Measurements from ENCODE around the gene TENM4. TPM values are rescaled to one million over a fixed set of nuclear protein-coding genes. Genes with fewer than 3 reads are reported as not detected.

Gene TENM4
- total and polyA plus RNA-seq, 10 of the 15 experiments (the other 5 are each of a cell fraction or from before 2014, with no cell fraction given), result 0.03 to 0.12 (median 0.06) TPM; not detected in 7

- TF ChIP-seq, protein P1, sequence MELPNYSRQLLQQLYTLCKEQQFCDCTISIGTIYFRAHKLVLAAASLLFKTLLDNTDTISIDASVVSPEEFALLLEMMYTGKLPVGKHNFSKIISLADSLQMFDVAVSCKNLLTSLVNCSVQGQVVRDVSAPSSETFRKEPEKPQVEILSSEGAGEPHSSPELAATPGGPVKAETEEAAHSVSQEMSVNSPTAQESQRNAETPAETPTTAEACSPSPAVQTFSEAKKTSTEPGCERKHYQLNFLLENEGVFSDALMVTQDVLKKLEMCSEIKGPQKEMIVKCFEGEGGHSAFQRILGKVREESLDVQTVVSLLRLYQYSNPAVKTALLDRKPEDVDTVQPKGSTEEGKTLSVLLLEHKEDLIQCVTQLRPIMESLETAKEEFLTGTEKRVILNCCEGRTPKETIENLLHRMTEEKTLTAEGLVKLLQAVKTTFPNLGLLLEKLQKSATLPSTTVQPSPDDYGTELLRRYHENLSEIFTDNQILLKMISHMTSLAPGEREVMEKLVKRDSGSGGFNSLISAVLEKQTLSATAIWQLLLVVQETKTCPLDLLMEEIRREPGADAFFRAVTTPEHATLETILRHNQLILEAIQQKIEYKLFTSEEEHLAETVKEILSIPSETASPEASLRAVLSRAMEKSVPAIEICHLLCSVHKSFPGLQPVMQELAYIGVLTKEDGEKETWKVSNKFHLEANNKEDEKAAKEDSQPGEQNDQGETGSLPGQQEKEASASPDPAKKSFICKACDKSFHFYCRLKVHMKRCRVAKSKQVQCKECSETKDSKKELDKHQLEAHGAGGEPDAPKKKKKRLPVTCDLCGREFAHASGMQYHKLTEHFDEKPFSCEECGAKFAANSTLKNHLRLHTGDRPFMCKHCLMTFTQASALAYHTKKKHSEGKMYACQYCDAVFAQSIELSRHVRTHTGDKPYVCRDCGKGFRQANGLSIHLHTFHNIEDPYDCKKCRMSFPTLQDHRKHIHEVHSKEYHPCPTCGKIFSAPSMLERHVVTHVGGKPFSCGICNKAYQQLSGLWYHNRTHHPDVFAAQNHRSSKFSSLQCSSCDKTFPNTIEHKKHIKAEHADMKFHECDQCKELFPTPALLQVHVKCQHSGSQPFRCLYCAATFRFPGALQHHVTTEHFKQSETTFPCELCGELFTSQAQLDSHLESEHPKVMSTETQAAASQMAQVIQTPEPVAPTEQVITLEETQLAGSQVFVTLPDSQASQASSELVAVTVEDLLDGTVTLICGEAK (IDR thresholded peaks at IDR 0.05; ENCODE audit: borderline replicate concordance), result no peak
- no peak for TF ChIP-seq NRF1 (conservative IDR thresholded peaks at IDR 0.05; ENCODE audit: low read depth, low read length)
Measured at GRCh38 chr11:79262221-79262620, 178.6 kb downstream of the TENM4 start (continued).

DNA sequence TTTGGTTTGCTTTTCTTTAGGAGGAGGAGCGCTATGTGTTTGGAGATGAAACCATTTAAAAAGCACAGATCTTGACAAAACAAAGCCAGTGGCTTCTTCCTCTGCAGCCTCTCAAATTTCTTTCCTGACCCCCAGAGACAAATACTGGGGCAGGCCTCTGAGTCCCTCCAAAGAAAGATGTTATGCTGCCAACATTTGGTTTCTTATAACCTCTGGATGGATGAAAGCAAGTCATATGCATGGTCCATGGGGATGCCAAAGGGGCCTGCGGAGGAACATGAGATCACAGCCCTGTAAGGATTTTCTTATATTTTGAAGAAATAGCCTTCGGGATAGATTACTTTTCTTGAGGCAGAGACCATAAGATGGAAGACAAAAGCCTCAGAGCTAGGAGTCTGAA lies 179.1 kb downstream of the TENM4 start:
- BruUV-seq (replicated peaks), result no TSS peak
- ATAC-seq (no peak), DNase-seq (ENCODE audit: low read depth, low spot score) (no peak), FAIRE-seq (no peak)
- H3K27me3 ChIP-seq (replicated peaks in 1 of 2; ENCODE audit: control insufficient read depth in 2 of 2, insufficient read depth in 2 of 2, low read length in 1 of 2), result no peaks in the 10 kb centered on the region
- no peaks in the 10 kb centered on the region for H3K4me1 ChIP-seq (ENCODE audit: control insufficient read depth, insufficient read depth, low read length)
- H3K36me3 ChIP-seq (ENCODE audit: control insufficient read depth in 2 of 2, insufficient read depth in 2 of 2, low read length in 1 of 2), result no peaks in the 10 kb centered on the region
- ChIA-PET POLR2A (no interaction called here), SMC1A (ENCODE audit: uncharacterized antibody, unreplicated experiment) (no interaction called here), RAD21 (ENCODE audit: unreplicated experiment) (no interaction called here), CTCF (no interaction called here)
- H3K9ac ChIP-seq (ENCODE audit: control insufficient read depth, insufficient read depth, low read length), result no peak overlapping the region
- no peak overlapping the region for H3K4me3 ChIP-seq
- no peaks in the 10 kb centered on the region for H3K79me2 ChIP-seq (ENCODE audit: control insufficient read depth, insufficient read depth, low read length)
- 60% methylated on average over 3 of the region's 3 CpGs for WGBS (ENCODE audit: insufficient coverage, insufficient replicate concordance, low lambda C conversion rate, missing lambda C conversion rate)
- no peak overlapping the region for H3K27ac ChIP-seq (ENCODE audit: control insufficient read depth, insufficient read depth)
- no peaks in the 10 kb centered on the region for H3K9me3 ChIP-seq (replicated peaks; ENCODE audit: control insufficient read depth, insufficient read depth, low read length)
- no peak overlapping the region for H3K4me2 ChIP-seq (ENCODE audit: control insufficient read depth, insufficient read depth)
- in situ Hi-C loops (cut with MboI), result no loop called here
- no peaks in the 10 kb centered on the region for H4K20me1 ChIP-seq (ENCODE audit: control insufficient read depth, insufficient read depth)
- H2AFZ ChIP-seq (ENCODE audit: control insufficient read depth, low read depth, low read length), result no peak overlapping the region
- intact Hi-C loops (cut with micrococcal nuclease; ENCODE audit: unreplicated experiment), result no loop called here
- TF ChIP-seq CBFB (IDR thresholded peaks at IDR 0.05; ENCODE audit: low read depth), result no peak
- no peak for TF ChIP-seq TBL1XR1 (IDR thresholded peaks at IDR 0.05; ENCODE audit: low read depth, low read length)
- TF ChIP-seq EP300 (IDR thresholded peaks at IDR 0.05; ENCODE audit: borderline replicate concordance in 1 of 2, control insufficient read depth in 1 of 2, low read depth in 2 of 2, low read length in 2 of 2), result no peak
- TF ChIP-seq CEBPB (IDR thresholded peaks at IDR 0.05; ENCODE audit: borderline replicate concordance in 1 of 2, low read depth in 2 of 2, low read length in 2 of 2), result no peak
- no peak for TF ChIP-seq HCFC1 (IDR thresholded peaks at IDR 0.05; ENCODE audit: low read length)
- TF ChIP-seq ETV6 (conservative IDR thresholded peaks at IDR 0.05 in 1 of 2, IDR thresholded peaks at IDR 0.05 in 1 of 2; ENCODE audit: borderline replicate concordance in 1 of 2, low read depth in 1 of 2), result no peak
- TF ChIP-seq USF1 (IDR thresholded peaks at IDR 0.05; ENCODE audit: borderline replicate concordance, extremely low read length, insufficient read depth, low read depth, low read length), result no peak
- TF ChIP-seq KLF5 (IDR thresholded peaks at IDR 0.05; ENCODE audit: partially characterized antibody), result no peak
- TF ChIP-seq CBX5 (IDR thresholded peaks at IDR 0.05; ENCODE audit: low read depth), result no peak
